Stimulated activated CD4-positive, alpha-beta T cell treated with anti-CD3 and anti-CD28 coated beads, Interleukin-4, amount 100 ng/mL, for 48 hours (primary cell): ENCODE results near the gene DRD3.
A peak's percentile ranks its signal among the peaks of the same experiment; 100 is the strongest.

ENCODE experiments used
- DNase-seq, 2 donors: peaks; one replicate each; pipeline ENCODE4 v3.0.0-alpha.2; 2020; ENCODE audit warnings: low read depth in 2 of 2

DRD3 gene

DNA sequence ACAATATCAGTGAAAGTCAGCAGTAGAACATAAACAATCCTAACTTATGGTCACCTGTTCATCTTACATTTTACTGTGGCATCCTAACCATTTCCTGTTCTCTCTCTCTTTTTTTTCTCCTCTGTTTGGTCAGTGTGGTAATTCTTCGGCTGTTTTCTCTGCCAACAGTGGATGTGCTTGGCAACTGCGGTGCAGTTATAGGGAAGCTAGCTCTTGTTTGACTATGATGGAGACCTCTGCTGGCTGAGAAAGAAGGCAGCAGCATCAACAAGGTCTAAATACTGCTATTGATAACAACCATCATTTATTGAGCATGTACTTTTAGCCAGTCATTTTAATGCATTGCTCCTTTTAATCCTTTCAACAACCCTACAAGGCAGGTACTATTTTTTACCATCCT is 723 bp upstream of the DRD3 start:
- no peak for DNase-seq

DNA sequence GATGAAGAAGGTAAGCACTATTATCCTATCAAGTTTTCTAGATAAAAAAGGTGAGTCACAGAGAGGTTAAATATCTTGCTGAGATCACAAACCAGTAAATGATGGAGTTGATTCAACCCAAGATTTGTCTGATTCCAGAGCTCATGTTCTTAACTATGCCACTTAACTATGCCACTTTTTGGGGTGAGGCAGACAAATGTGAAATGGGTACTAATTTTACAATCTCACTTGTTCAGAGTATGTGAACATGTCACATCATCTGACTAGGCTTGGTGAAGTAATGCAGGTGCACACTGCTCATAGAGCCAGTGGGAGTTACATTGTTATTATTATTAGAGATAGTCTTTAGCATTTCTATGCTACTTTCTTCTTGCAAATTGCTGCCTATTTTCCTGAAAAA is 2.0 kb downstream of the DRD3 start:
- DNase-seq = no peak

DNA sequence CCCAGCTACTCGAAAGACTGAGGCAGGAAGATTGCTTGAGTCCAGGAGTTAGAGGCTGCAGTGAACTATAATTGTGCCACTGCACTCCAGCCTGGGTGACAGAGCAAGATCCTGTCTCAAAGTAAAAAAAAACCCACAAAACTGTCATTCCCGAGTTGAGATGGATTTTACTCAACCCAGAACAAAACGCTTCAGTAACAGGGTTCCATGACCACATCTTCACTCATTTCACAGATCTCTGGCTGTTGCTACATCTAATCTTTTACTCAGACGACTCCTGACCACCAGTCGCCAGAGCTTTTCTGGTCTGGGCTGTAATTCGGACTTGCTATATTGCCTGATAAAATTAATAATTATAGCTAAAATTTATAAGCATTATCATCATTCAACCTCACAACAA is 2.4 kb downstream of the DRD3 start:
- DNase-seq = no peak

DNA sequence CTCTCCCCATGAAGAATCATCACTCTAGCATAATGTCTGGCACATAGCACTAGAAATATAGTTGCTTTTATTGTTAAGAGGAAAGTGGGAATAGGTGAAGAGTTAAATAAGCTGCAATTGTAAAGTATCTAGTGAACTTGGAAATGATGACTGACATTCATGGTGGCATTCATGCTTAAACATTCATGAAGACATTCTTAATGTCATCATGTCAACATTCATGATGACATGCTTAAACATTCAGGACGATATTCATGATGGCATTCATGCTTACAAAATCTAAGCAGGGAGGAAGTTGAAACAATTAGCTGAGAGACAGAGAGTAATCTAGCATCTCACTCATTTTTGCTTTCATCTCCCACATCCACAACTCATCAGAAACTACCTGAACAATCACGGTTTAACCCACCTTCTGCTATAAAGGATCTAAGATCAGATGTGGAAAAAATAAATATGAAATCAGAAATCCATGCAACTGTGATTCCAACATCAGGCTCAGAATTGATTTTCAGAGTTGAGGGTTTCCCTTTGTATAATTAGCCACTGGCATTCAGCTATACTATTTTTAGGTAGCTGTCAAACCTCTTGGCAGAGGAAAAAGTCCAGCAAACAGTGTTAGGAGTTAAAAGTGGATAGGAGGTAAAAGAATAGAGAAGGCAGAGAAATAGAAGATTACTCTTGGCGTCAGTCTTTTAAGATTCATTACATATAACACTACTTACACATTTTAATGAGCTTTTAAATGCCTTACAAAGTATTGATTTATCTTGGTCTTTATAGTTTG is 3.5 kb downstream of the DRD3 start:
- no peak for DNase-seq

DNA sequence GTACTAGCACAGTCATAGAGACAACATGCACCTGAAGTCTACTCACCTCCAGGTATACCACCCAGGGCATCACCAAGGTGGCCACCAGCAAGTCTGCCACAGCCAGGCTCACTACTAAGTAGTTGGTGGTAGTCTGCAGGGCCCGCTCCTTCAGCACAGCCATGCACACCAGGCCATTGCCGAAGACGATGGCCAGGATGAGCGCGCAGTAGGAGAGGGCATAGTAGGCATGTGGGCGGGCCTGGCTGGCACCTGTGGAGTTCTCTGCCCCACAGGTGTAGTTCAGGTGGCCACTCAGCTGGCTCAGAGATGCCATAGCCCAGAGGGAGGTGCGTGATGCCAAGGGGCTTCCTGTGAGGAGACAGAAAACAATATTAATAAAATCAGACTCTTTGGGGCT is 7.2 kb downstream of the DRD3 start:
- DNase-seq = no peak

GRCh38 chr3:114168150-114168549 is 10.7 kb downstream of the DRD3 start:
- DNase-seq = no peak

- DNase-seq = no peak
Observed at GRCh38 chr3:114157321-114157720, 21.5 kb downstream of the DRD3 start.

GRCh38 chr3:114155370-114155821 is 23.5 kb downstream of the DRD3 start:
- peak; percentile 8 to 18 for DNase-seq

- no peak for DNase-seq
Observed at GRCh38 chr3:114154321-114154821, 24.5 kb downstream of the DRD3 start.

GRCh38 chr3:114152519-114153151 is 26.2 kb downstream of the DRD3 start:
- DNase-seq = peak; percentile 76 to 86

GRCh38 chr3:114151091-114151490 is 27.8 kb downstream of the DRD3 start:
- no peak for DNase-seq

DNA sequence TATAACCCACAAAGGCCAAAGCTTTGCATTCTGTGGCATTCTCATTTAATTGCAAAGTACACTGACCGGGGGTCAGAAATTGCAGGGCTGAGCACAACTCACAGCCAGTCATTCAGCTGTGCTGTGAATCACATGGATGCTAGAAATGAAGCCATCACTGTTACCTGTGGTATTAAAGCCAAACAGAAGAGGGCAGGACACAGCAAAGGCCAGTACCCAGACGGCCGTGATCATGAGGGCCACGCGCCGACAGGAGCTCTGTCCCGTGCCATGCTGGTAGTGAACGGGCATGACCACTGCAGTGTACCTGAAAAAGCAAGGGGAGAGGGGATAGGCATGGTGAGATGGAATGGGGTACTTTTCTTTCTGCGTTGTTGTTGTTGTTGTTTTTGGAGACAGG is 31.6 kb downstream of the DRD3 start:
- no peak for DNase-seq

- peak; percentile 22 to 28 for DNase-seq
Observed at GRCh38 chr3:114144909-114145688, 33.8 kb downstream of the DRD3 start.

DNA sequence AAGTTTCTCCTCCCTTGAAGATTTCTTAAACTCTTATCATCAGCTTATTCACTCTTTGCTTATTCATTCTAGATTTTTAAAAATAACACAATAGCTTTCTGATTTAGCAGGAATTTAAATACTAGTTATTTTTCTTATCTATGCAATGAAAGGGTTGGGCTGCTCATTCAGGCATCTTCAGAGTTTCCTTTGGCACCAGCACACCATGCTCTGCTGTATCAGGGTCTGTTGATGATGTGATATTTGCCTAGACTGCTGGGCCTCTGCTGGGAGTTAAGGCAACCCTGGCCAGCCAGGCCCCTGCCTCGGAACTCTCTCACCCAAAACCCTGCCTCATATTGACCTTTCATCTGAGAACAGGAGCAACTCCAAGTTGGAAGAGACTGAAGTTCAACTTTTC is 35.0 kb downstream of the DRD3 start:
- DNase-seq = no peak

GRCh38 chr3:114139836-114140235 is 39.0 kb downstream of the DRD3 start:
- DNase-seq = no peak

DNA sequence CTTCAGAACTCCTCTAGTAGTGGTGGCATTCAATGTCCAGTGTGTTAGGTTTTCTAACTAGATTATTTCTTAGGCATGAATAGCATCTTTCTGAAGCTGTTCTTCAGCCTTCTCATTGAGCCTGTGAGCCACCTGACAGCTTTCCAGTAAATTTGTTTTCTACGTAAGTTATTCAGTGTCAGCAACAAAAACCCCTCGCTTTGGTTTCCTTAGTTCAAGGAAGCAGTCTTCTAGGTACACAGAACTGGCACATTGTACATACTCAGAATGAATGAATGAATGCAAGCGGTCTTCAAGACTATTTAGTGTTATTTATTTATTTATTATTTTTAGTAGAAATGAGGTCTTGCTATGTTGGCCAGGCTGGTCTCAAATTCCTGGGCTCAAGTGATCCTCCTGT is 44.9 kb downstream of the DRD3 start:
- DNase-seq = no peak

- no peak for DNase-seq
Observed at GRCh38 chr3:114132500-114132899, 46.4 kb downstream of the DRD3 start.

DNA sequence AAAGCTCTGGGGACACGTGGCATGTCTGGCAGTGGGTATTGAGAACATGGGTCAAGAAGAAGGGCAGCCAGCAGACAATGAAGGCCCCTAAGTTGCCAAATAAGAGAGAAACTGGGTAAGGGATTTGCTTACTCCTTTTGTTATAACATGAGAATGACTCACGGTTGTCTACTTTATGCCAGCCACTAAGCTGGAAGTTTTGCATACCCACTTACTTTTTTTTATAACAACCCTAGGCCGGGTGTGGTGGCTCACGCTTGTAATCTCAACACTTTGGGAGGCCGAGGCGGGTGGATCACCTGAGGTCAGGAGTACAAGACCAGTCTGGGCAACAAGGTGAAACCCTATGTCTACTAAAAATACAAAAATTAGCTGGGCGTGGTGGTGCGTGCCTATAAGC is 50.0 kb downstream of the DRD3 start:
- no peak for DNase-seq

DNA sequence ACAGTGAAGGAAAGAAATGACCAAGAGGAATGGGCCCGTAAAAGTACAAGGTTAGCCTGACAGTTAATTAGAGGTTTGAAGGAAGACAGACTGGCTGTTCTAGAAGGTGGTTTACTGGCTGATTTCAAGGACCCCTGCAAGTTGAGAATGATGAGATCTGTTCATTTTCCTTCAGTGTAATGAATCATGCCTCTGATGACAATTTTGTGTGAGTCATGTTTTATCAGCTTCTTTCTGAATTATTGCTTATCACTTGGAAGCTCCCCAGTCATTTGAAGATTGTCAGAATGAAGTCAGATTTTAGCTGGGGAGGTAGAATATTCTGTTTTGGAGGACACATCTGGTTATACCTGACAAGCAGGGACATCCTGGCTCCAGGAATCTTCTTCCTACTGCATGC is 50.6 kb downstream of the DRD3 start:
- DNase-seq = no peak

GRCh38 chr3:114127517-114127916 is 51.3 kb downstream of the DRD3 start:
- DNase-seq = no peak

- DNase-seq = no peak
Observed at GRCh38 chr3:114126461-114126860, 52.4 kb downstream of the DRD3 start.

DNA sequence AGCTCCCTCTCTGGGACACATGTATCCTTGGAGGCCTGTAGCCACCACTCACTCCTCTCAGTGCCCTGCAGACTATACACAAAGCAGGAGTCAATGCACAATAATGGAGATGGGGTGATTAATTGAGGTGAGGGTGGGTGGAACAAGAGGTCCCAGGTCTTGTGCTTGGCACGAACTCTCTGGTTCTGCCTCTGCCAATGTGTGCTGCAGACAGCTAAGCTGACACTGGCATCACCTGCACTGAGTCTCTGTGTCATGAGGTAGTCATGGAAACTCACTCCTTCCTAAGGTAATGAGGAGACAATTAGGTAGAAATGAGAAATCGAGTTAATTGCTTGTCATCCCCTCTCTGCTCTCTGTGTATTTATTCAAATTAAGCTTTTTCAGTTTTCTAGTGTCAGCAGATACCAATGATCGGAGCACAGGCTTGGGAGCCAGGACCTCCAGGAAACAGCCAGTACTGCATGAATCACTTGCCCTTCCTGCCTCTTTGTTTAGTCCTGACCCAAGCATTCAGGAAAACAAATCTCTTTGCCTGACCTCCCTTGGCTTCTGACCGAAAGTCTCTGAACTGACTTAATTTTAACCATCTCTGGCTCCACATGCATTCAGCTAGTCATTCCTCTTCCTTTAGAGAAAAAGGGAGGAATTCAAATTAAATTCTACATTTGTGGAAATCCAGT is 56.7 kb downstream of the DRD3 start:
- no peak for DNase-seq
